OCI-LY1 (cell line): ENCODE measurements around the gene ATIC.

ENCODE experiments used
- CTCF ChIP-seq: fragments of 200-600 bp; sonication (generic), shearing (Covaris generic); IDR thresholded peaks from 2 replicates; pipeline ENCODE4 v1.5.1; 2017; ENCODE audit warnings: mild to moderate bottlenecking, antibody characterized with exemption, low read length, moderate library complexity, mixed read lengths
- EZH2 ChIP-seq: fragments of 200-600 bp; sonication (generic), shearing (Covaris generic); IDR thresholded peaks from 2 replicates; pipeline ENCODE4 v1.8.0; 2017; ENCODE audit warnings: borderline replicate concordance, mixed run types, mild to moderate bottlenecking, antibody characterized with exemption, low read length, moderate library complexity, mixed read lengths

GRCh38 chr2:215280326-215280725 is 31.5 kb upstream of the ATIC start:
- no peak for TF ChIP-seq CTCF
- TF ChIP-seq EZH2: no peak
